WTC11 (cell line): Measurements from ENCODE around the gene MYCBP2.

ENCODE experiments used
- CBFB ChIP-seq: sonication (generic); formaldehyde crosslinking; IDR thresholded peaks from 2 replicates; pipeline ENCODE4 v1.8.1; 2022; ENCODE audit warnings: mild to moderate bottlenecking, low read depth, missing genetic modification reagents
- FOXJ3 ChIP-seq: sonication (generic); formaldehyde crosslinking; IDR thresholded peaks from 2 replicates; pipeline ENCODE4 v1.9.0; 2021; ENCODE audit warnings: missing genetic modification reagents, mild to moderate bottlenecking, borderline replicate concordance
- FOXK1 ChIP-seq: sonication (generic); formaldehyde crosslinking; IDR thresholded peaks from 2 replicates; pipeline ENCODE4 v1.8.0; 2022; ENCODE audit warnings: mild to moderate bottlenecking, moderate library complexity, missing genetic modification reagents
- FOXP1 ChIP-seq: sonication (generic); formaldehyde crosslinking; IDR thresholded peaks from 2 replicates; pipeline ENCODE4 v1.8.0; 2022; ENCODE audit warnings: missing genetic modification reagents, mild to moderate bottlenecking, moderate library complexity, borderline replicate concordance
- SMAD3 ChIP-seq: sonication (generic); formaldehyde crosslinking; IDR thresholded peaks from 2 replicates; pipeline ENCODE4 v1.8.0; 2022; ENCODE audit warnings: missing genetic modification reagents, mild to moderate bottlenecking, borderline replicate concordance
- SP1 ChIP-seq: sonication (generic); formaldehyde crosslinking; conservative IDR thresholded peaks from 2 replicates; pipeline ENCODE4 v1.8.1; 2022; ENCODE audit warnings: missing genetic modification reagents
- TEAD4 ChIP-seq: sonication (generic); formaldehyde crosslinking; IDR thresholded peaks from 2 replicates; pipeline ENCODE4 v1.8.0; 2022; ENCODE audit warnings: mild to moderate bottlenecking, missing genetic modification reagents
- USF1 ChIP-seq: sonication (generic); formaldehyde crosslinking; IDR thresholded peaks from 2 replicates; pipeline ENCODE4 v1.8.0; 2022; ENCODE audit warnings: mild to moderate bottlenecking, missing genetic modification reagents
- USF2 ChIP-seq: sonication (generic); formaldehyde crosslinking; IDR thresholded peaks from 2 replicates; pipeline ENCODE4 v1.8.1; 2023; ENCODE audit warnings: mild to moderate bottlenecking, missing genetic modification reagents, moderate library complexity
- ZNF121 ChIP-seq: sonication (generic); formaldehyde crosslinking; IDR thresholded peaks from 2 replicates; pipeline ENCODE4 v1.8.0; 2023; ENCODE audit warnings: missing genetic modification reagents
- TF ChIP-seq, protein P1 (sequence below): fragments of 200-600 bp; IDR thresholded peaks from 2 replicates; pipeline ENCODE4 v1.8.0; 2022; ENCODE audit warnings: antibody characterized with exemption
- TF ChIP-seq, protein P2 (sequence below): sonication (generic); formaldehyde crosslinking; IDR thresholded peaks from 2 replicates; pipeline ENCODE4 v1.8.1; 2023; ENCODE audit warnings: mild to moderate bottlenecking, missing genetic modification reagents, moderate library complexity

DNA sequence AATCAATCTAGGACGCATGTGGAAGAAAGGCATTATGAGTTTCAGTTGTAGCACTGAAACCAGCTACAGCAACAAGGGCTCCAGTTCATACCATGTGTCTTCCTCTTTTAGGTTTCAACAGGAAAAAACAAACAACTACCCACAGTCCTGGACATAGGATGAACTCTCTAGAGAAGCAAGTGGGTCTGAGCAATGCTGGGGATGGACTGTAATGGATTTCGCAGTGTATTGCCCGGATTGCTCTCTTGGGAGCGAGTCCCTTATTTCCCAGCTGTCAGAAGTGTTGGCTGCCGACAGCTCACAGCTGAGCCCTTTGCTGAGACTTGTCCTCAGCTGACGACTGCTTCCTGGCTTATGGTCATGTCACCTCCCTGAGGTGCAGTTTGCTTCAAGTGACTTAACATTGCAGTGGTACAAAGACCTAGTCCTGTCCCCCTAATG is 12.1 kb upstream of the MYCBP2 start:
- TF ChIP-seq, protein P1, sequence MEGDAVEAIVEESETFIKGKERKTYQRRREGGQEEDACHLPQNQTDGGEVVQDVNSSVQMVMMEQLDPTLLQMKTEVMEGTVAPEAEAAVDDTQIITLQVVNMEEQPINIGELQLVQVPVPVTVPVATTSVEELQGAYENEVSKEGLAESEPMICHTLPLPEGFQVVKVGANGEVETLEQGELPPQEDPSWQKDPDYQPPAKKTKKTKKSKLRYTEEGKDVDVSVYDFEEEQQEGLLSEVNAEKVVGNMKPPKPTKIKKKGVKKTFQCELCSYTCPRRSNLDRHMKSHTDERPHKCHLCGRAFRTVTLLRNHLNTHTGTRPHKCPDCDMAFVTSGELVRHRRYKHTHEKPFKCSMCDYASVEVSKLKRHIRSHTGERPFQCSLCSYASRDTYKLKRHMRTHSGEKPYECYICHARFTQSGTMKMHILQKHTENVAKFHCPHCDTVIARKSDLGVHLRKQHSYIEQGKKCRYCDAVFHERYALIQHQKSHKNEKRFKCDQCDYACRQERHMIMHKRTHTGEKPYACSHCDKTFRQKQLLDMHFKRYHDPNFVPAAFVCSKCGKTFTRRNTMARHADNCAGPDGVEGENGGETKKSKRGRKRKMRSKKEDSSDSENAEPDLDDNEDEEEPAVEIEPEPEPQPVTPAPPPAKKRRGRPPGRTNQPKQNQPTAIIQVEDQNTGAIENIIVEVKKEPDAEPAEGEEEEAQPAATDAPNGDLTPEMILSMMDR = no peak
- TF ChIP-seq SMAD3 (no peak), TEAD4 (CRISPR knock-in tag) (no peak), USF1 (CRISPR knock-in tag) (no peak), FOXK1 (CRISPR knock-in tag) (no peak), FOXJ3 (CRISPR knock-in tag) (no peak), SP1 (CRISPR knock-in tag) (no peak), USF2 (CRISPR knock-in tag) (no peak), CBFB (CRISPR knock-in tag) (no peak), ZNF121 (no peak), FOXP1 (no peak)
- TF ChIP-seq, protein P2, sequence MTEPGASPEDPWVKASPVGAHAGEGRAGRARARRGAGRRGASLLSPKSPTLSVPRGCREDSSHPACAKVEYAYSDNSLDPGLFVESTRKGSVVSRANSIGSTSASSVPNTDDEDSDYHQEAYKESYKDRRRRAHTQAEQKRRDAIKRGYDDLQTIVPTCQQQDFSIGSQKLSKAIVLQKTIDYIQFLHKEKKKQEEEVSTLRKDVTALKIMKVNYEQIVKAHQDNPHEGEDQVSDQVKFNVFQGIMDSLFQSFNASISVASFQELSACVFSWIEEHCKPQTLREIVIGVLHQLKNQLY (CRISPR knock-in tag) = no peak
